ENCODE results near the gene UBE2E3. TPM values are rescaled to one million over a fixed set of nuclear protein-coding genes. Genes with fewer than 3 reads are reported as not detected.

UBE2E3 gene
- total and polyA plus RNA-seq, 4 donors: 21.3 to 51.5 (median 32.0) TPM

DNA sequence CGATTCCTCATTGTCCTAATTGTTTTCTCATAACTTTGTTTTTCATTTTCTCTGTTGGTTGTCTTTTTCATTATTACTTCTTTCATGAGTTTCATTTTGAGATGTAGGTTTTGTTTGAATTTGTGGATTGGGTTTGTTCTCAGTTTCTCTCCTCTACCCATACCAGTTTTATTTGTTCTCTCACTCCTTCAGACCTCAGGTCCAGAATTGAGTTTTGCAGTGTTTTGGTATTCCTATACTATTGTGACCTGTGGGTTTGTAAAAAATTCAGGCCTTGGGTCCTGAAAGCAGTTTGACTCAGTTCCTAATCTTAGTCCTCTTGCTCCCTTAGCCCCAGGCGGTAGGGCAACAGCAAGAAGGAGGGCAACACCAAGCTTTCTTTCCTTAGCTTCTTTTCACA, 28.3 kb upstream of the UBE2E3 start:
- Histone ChIP-seq H3K4me1 (ENCODE audit: control insufficient read depth in 4 of 4, insufficient read depth in 4 of 4, low read length in 3 of 4) (no peaks in the 10 kb centered on the region), H3K9me3 (ENCODE audit: control insufficient read depth in 4 of 4, low read length in 3 of 4) (no peaks in the 10 kb centered on the region), H3K36me3 (ENCODE audit: control insufficient read depth in 4 of 4, insufficient read depth in 3 of 4, low read depth in 1 of 4, low read length in 3 of 4) (no peaks in the 10 kb centered on the region), H3K27me3 (ENCODE audit: control insufficient read depth in 4 of 4, insufficient read depth in 4 of 4, low read length in 3 of 4) (no peaks in the 10 kb centered on the region), H3K9ac (ENCODE audit: low read depth in 1 of 2, low read length in 2 of 2) (no peak overlapping the region), H3K4me3 (ENCODE audit: low read depth in 1 of 3, low read length in 3 of 3) (no peak overlapping the region), H3K27ac (ENCODE audit: low read depth in 1 of 2, low read length in 2 of 2) (no peak overlapping the region)
- DNase-seq (ENCODE audit: low spot score): no peak
- WGBS: 92% methylated on average over 2 of the region's 2 CpGs
- TF ChIP-seq JUND (IDR thresholded peaks at IDR 0.05): no peak
- TF ChIP-seq NR2F2 (IDR thresholded peaks at IDR 0.05): no peak
- TF ChIP-seq SP1 (IDR thresholded peaks at IDR 0.05): no peak
- no peak for TF ChIP-seq RXRA (IDR thresholded peaks at IDR 0.05)
- TF ChIP-seq, protein P1, sequence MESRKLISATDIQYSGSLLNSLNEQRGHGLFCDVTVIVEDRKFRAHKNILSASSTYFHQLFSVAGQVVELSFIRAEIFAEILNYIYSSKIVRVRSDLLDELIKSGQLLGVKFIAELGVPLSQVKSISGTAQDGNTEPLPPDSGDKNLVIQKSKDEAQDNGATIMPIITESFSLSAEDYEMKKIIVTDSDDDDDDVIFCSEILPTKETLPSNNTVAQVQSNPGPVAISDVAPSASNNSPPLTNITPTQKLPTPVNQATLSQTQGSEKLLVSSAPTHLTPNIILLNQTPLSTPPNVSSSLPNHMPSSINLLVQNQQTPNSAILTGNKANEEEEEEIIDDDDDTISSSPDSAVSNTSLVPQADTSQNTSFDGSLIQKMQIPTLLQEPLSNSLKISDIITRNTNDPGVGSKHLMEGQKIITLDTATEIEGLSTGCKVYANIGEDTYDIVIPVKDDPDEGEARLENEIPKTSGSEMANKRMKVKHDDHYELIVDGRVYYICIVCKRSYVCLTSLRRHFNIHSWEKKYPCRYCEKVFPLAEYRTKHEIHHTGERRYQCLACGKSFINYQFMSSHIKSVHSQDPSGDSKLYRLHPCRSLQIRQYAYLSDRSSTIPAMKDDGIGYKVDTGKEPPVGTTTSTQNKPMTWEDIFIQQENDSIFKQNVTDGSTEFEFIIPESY (IDR thresholded peaks at IDR 0.05): no peak
- TF ChIP-seq YY1 (IDR thresholded peaks at IDR 0.05): no peak
- no peak for TF ChIP-seq TAF1 (conservative IDR thresholded peaks at IDR 0.05)
- TF ChIP-seq FOXA1 (IDR thresholded peaks at IDR 0.05): no peak
- TF ChIP-seq, protein P2, sequence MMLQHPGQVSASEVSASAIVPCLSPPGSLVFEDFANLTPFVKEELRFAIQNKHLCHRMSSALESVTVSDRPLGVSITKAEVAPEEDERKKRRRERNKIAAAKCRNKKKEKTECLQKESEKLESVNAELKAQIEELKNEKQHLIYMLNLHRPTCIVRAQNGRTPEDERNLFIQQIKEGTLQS (IDR thresholded peaks at IDR 0.05): no peak
- no peak for TF ChIP-seq RAD21 (IDR thresholded peaks at IDR 0.05)
- no peak for TF ChIP-seq FOXA2 (IDR thresholded peaks at IDR 0.05)
- no peak for TF ChIP-seq HNF4G (IDR thresholded peaks at IDR 0.05)
- no peak for TF ChIP-seq HNF4A (conservative IDR thresholded peaks at IDR 0.05)
- TF ChIP-seq, protein P3, sequence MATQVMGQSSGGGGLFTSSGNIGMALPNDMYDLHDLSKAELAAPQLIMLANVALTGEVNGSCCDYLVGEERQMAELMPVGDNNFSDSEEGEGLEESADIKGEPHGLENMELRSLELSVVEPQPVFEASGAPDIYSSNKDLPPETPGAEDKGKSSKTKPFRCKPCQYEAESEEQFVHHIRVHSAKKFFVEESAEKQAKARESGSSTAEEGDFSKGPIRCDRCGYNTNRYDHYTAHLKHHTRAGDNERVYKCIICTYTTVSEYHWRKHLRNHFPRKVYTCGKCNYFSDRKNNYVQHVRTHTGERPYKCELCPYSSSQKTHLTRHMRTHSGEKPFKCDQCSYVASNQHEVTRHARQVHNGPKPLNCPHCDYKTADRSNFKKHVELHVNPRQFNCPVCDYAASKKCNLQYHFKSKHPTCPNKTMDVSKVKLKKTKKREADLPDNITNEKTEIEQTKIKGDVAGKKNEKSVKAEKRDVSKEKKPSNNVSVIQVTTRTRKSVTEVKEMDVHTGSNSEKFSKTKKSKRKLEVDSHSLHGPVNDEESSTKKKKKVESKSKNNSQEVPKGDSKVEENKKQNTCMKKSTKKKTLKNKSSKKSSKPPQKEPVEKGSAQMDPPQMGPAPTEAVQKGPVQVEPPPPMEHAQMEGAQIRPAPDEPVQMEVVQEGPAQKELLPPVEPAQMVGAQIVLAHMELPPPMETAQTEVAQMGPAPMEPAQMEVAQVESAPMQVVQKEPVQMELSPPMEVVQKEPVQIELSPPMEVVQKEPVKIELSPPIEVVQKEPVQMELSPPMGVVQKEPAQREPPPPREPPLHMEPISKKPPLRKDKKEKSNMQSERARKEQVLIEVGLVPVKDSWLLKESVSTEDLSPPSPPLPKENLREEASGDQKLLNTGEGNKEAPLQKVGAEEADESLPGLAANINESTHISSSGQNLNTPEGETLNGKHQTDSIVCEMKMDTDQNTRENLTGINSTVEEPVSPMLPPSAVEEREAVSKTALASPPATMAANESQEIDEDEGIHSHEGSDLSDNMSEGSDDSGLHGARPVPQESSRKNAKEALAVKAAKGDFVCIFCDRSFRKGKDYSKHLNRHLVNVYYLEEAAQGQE (IDR thresholded peaks at IDR 0.05): no peak
- no peak for TF ChIP-seq EGR1 (IDR thresholded peaks at IDR 0.05; ENCODE audit: low read depth in 2 of 2)
- TF ChIP-seq, protein P4, sequence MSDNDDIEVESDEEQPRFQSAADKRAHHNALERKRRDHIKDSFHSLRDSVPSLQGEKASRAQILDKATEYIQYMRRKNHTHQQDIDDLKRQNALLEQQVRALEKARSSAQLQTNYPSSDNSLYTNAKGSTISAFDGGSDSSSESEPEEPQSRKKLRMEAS (IDR thresholded peaks at IDR 0.05): no peak
- TF ChIP-seq GABPA (IDR thresholded peaks at IDR 0.05 in 1 of 2, conservative IDR thresholded peaks at IDR 0.05 in 1 of 2): no peak
- TF ChIP-seq, protein P5, sequence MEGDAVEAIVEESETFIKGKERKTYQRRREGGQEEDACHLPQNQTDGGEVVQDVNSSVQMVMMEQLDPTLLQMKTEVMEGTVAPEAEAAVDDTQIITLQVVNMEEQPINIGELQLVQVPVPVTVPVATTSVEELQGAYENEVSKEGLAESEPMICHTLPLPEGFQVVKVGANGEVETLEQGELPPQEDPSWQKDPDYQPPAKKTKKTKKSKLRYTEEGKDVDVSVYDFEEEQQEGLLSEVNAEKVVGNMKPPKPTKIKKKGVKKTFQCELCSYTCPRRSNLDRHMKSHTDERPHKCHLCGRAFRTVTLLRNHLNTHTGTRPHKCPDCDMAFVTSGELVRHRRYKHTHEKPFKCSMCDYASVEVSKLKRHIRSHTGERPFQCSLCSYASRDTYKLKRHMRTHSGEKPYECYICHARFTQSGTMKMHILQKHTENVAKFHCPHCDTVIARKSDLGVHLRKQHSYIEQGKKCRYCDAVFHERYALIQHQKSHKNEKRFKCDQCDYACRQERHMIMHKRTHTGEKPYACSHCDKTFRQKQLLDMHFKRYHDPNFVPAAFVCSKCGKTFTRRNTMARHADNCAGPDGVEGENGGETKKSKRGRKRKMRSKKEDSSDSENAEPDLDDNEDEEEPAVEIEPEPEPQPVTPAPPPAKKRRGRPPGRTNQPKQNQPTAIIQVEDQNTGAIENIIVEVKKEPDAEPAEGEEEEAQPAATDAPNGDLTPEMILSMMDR (IDR thresholded peaks at IDR 0.05; ENCODE audit: low read depth, low read length, missing input control): no peak

All from liver (tissue), 9 donors.